Measurements from ENCODE around the gene ESYT1.
A peak's percentile ranks its signal among the peaks of the same experiment; 100 is the strongest.

ESYT1 gene

DNA sequence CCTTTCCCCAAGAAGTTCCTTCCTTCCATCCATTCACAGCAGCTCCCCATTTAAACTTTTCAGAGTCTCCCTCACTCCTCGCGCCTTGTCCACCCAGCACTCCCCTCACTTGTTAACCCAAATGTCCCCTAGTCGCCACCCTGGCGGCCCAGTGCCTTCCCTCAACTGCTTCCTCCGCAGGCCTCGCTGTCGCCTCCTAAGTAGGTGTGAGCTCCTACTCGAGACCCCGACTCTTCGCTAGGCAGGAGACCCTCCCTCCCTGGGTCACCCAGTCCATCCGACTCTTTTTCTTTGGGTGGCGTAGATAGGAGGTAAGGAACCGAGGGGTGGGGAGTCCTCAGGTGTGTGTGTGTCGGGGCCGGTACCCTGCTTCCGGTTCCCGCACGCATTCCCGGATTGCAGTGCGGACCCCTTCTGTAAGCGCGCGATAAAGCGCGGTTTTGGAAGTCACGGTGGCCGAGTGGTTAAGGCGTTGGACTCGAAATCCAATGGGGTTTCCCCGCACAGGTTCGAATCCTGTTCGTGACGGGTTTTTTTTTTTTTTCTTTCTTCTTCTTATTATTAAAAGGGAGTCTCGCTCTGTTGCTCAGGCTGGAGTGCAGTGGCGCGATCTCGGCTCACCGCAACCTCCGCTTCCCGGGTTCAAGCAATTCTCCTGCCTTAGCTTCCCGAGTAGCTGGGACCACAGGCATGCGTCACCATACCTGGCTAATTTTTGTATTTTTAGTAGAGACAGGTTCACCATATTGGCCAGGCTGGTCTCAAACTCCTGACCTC lies 62.0 kb downstream of the ESYT1 start:
- peaks cover 8% of the 10 kb centered on the region; the same call in 1 of the 2 replicates for H3K36me3 ChIP-seq (ENCODE audit: insufficient read depth, low read length)
- peak overlapping the region; percentile 85 for H3K4me3 ChIP-seq (ENCODE audit: low read length, poor library complexity, severe bottlenecking)
- H3K4me1 ChIP-seq (ENCODE audit: insufficient read depth, low read length, poor library complexity, severe bottlenecking), result peaks cover 25% of the 10 kb centered on the region
- no peaks in the 10 kb centered on the region for H3F3A ChIP-seq (ENCODE audit: low read depth)
- peaks cover 42% of the 10 kb centered on the region for H3K79me2 ChIP-seq (ENCODE audit: insufficient read depth, low read length)
- H3K4me2 ChIP-seq (ENCODE audit: low read depth, low read length, poor library complexity, severe bottlenecking), result peak overlapping the region; percentile 72
- no peak for TF ChIP-seq EZH2phosphoT487 (IDR thresholded peaks at IDR 0.05; ENCODE audit: borderline replicate concordance)
- TF ChIP-seq CTCF (conservative IDR thresholded peaks at IDR 0.05; ENCODE audit: low read length), result no peak
- no peaks in the 10 kb centered on the region for H3K9me2 ChIP-seq (replicated peaks; ENCODE audit: low read depth, low read length)
- no peaks in the 10 kb centered on the region for H3K27me3 ChIP-seq (ENCODE audit: insufficient read depth, low read length, poor library complexity, severe bottlenecking)
- H3K9ac ChIP-seq (ENCODE audit: low read depth, low read length, poor library complexity, severe bottlenecking), result peak overlapping the region; percentile 94
- H2AFZ ChIP-seq (ENCODE audit: low read length), result peak overlapping the region; percentile 82
- H3K9me3 ChIP-seq (ENCODE audit: insufficient read depth, low read depth, low read length), result no peaks in the 10 kb centered on the region
- H4K20me1 ChIP-seq (ENCODE audit: insufficient read depth, low read length, poor library complexity, severe bottlenecking), result peaks cover 30% of the 10 kb centered on the region

DNA sequence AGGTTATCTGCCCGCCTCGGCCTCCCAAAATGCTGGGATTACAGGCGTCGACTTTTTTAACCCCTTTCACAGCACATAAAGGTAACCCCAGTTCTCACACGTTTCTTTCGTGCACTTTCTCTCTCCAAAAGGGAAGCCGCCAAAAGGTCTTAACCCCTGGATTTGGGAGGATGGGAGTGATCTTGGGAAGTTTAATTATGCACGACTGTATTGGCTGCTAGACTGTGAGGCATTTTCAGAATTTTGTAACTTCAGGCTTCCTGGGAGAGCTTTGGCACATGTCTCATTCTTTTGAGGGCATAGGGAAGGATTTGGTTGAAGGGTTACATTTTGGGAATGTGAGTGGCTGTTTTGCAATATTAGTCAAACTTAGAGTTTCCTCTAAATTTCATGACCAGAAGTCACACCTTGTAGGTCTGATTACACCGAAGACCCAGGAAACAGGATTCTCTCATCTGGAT lies 62.7 kb downstream of the ESYT1 start:
- Histone ChIP-seq H3K9ac (ENCODE audit: low read depth, low read length, poor library complexity, severe bottlenecking) (peak overlapping the region; percentile 94), H3F3A (ENCODE audit: low read depth) (no peaks in the 10 kb centered on the region), H3K4me1 (ENCODE audit: insufficient read depth, low read length, poor library complexity, severe bottlenecking) (peaks cover 25% of the 10 kb centered on the region), H3K79me2 (ENCODE audit: insufficient read depth, low read length) (peaks cover 36% of the 10 kb centered on the region), H3K27me3 (ENCODE audit: insufficient read depth, low read length, poor library complexity, severe bottlenecking) (no peaks in the 10 kb centered on the region), H3K4me2 (ENCODE audit: low read depth, low read length, poor library complexity, severe bottlenecking) (peak overlapping the region; percentile 72), H3K9me2 (replicated peaks; ENCODE audit: low read depth, low read length) (no peaks in the 10 kb centered on the region), H2AFZ (ENCODE audit: low read length) (peak overlapping the region; percentile 82; the same call in 1 of the 2 replicates), H4K20me1 (ENCODE audit: insufficient read depth, low read length, poor library complexity, severe bottlenecking) (peaks cover 29% of the 10 kb centered on the region), H3K36me3 (ENCODE audit: insufficient read depth, low read length) (peaks cover 6% of the 10 kb centered on the region; the same call in 1 of the 2 replicates), H3K9me3 (ENCODE audit: insufficient read depth, low read depth, low read length) (no peaks in the 10 kb centered on the region), H3K4me3 (ENCODE audit: low read length, poor library complexity, severe bottlenecking) (peak overlapping the region; percentile 85)
- TF ChIP-seq CTCF (conservative IDR thresholded peaks at IDR 0.05; ENCODE audit: low read length) (no peak), EZH2phosphoT487 (IDR thresholded peaks at IDR 0.05; ENCODE audit: borderline replicate concordance) (no peak)

DNA sequence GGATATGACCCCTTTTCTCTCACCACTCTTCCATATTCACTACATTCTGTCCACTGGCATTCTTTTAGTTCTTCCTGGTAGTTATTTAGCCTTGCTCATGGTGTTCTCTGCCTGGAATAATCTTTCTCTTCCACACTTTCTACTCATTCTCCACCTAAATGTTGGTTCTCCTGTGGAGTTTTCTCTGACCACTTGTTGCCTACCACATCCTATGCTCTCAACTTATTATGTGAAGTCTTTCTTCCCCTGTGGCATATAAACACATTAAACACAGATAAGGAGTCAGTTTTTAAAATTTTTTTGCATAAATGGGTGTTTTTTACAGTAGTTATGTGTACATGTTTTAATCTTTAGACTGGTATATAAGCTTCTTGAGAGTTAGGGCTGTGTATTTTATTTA lies 64.5 kb downstream of the ESYT1 start:
- H3K4me2 ChIP-seq (ENCODE audit: low read depth, low read length, poor library complexity, severe bottlenecking), result no peak overlapping the region
- H3K79me2 ChIP-seq (ENCODE audit: insufficient read depth, low read length), result peaks cover 17% of the 10 kb centered on the region
- H3K9ac ChIP-seq (ENCODE audit: low read depth, low read length, poor library complexity, severe bottlenecking), result peak overlapping the region; percentile 5
- H2AFZ ChIP-seq (ENCODE audit: low read length), result no peak overlapping the region; the same call in 1 of the 2 replicates
- H3K4me3 ChIP-seq (ENCODE audit: low read length, poor library complexity, severe bottlenecking), result no peak overlapping the region
- H3K4me1 ChIP-seq (ENCODE audit: insufficient read depth, low read length, poor library complexity, severe bottlenecking), result peaks cover 13% of the 10 kb centered on the region
- H3K9me3 ChIP-seq (ENCODE audit: insufficient read depth, low read depth, low read length), result no peaks in the 10 kb centered on the region
- no peaks in the 10 kb centered on the region for H3K9me2 ChIP-seq (replicated peaks; ENCODE audit: low read depth, low read length)
- no peaks in the 10 kb centered on the region for H3F3A ChIP-seq (ENCODE audit: low read depth)
- TF ChIP-seq EZH2phosphoT487 (IDR thresholded peaks at IDR 0.05; ENCODE audit: borderline replicate concordance) (no peak), CTCF (conservative IDR thresholded peaks at IDR 0.05; ENCODE audit: low read length) (no peak)
- no peaks in the 10 kb centered on the region for H3K27me3 ChIP-seq (ENCODE audit: insufficient read depth, low read length, poor library complexity, severe bottlenecking)
- H3K36me3 ChIP-seq (ENCODE audit: insufficient read depth, low read length), result no peaks in the 10 kb centered on the region
- H4K20me1 ChIP-seq (ENCODE audit: insufficient read depth, low read length, poor library complexity, severe bottlenecking), result peaks cover 14% of the 10 kb centered on the region
